Mucosa of descending colon (tissue), 3 donors: Measurements from ENCODE around the gene PSMB4. TPM values are rescaled to one million over a fixed set of nuclear protein-coding genes. Genes with fewer than 3 reads are reported as not detected.
"Not testable (repeated sequence)": the region's sequence is repeated elsewhere in the genome, so short reads cannot be mapped to it uniquely, and the experiment has no call there.

ENCODE experiments used
- ATAC-seq: fragments of 200-7000 bp; cut with Tn5 transposase; one replicate; pipeline ENCODE4 v1.9.1; 2020; ENCODE audit warnings: mild to moderate bottlenecking, moderate library complexity
- DNase-seq, 3 donors: peaks; one replicate each; pipeline ENCODE4 v3.0.0-alpha.2; 2020
- H3K36me3 ChIP-seq: fragments of 200-600 bp; one replicate; pipeline ENCODE4 v1.8.0; 2021; ENCODE audit warnings: low read depth, mild to moderate bottlenecking
- H3K4me1 ChIP-seq: fragments of 200-600 bp; one replicate; pipeline ENCODE4 v1.8.0; 2021; ENCODE audit warnings: low read depth, mild to moderate bottlenecking
- H3K4me3 ChIP-seq: fragments of 200-600 bp; one replicate; pipeline ENCODE4 v1.8.0; 2021; ENCODE audit warnings: mild to moderate bottlenecking
- H3K9me3 ChIP-seq: fragments of 200-600 bp; one replicate; pipeline ENCODE4 v1.8.0; 2021; ENCODE audit warnings: mild to moderate bottlenecking
- intact Hi-C, 2 donors: fragments of 100-400 bp; cut with DNase I in 1 of 2; cut with micrococcal nuclease in 1 of 2; formaldehyde crosslinking; loops; one replicate each; pipeline versions ENCODE4 v1.11.0 to v1.11.1; 2022; cut with DNase I, micrococcal nuclease
- total RNA-seq, 3 donors: library from RNA; stranded (reverse); fragmentation: NEBNext Ultra II Directional in 2 of 3; extraction: Animal tissue kit (Norgen Biotek cat#: 25700) in 2 of 3; gene quantifications; one replicate each; pipeline versions ENCODE4 v1.2.1 to v1.2.4, GENCODE V29; 2021 to 2023
- TF ChIP-seq, protein P1 (sequence below): fragments of 200-600 bp; IDR thresholded peaks from one replicate; pipeline ENCODE4 v1.8.0; 2022; ENCODE audit warnings: antibody characterized with exemption, mild to moderate bottlenecking
- donor health status: DM: no; HTN: no; CAD: no; lungs with moderate emphysema.
- donor health status: DM: no; HTN: no; CAD: no.
- donor health status: DM: no; HTN: yes; CAD: no.

Gene PSMB4
- total RNA-seq, 3 donors from 2014 or later = 154 to 213 (median 193) TPM

DNA sequence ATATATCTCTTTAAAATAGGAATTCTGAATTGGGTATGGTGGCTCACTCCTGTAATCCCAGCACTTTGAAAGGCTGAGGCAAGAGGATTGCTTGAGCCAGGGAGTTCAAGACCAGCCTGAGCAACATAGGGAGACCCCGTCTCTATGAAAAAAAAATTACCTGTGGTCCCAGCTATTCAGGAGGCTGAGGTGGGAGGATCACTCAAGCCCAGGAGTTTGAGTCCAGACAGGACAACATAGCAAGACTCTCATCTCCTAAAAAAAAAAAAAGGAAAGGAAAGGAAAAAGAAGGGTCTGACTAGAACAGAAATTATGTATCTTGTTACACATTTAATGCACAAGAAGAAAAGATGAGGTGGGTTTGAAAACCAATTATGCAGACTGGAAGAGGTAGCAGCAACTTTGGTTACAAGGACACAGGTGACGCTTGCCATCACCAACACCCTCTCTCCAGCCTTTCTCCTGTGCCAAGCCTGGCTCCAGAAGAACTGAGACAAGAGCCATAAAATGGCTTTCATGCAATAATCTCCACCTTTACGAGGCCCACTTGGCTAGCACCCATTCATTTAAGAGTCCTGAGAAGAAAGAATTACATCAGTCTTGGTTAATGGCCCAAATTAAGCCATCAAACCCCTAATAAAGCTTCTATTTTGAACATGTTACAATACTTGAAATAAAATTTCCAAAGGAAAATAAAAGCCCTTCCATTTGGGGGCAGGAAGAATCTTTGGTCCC, 22.1 kb upstream of the PSMB4 start:
- H3K4me3 ChIP-seq = no peak overlapping the region

GRCh38 chr1:151384584-151384983, 14.8 kb upstream of the PSMB4 start:
- Histone ChIP-seq H3K4me3 (no peak overlapping the region), H3K36me3 (no peaks in the 10 kb centered on the region), H3K4me1 (no peaks in the 10 kb centered on the region), H3K9me3 (no peaks in the 10 kb centered on the region)
- intact Hi-C loops = no loop called here
- DNase-seq = no peak
- TF ChIP-seq, protein P1, sequence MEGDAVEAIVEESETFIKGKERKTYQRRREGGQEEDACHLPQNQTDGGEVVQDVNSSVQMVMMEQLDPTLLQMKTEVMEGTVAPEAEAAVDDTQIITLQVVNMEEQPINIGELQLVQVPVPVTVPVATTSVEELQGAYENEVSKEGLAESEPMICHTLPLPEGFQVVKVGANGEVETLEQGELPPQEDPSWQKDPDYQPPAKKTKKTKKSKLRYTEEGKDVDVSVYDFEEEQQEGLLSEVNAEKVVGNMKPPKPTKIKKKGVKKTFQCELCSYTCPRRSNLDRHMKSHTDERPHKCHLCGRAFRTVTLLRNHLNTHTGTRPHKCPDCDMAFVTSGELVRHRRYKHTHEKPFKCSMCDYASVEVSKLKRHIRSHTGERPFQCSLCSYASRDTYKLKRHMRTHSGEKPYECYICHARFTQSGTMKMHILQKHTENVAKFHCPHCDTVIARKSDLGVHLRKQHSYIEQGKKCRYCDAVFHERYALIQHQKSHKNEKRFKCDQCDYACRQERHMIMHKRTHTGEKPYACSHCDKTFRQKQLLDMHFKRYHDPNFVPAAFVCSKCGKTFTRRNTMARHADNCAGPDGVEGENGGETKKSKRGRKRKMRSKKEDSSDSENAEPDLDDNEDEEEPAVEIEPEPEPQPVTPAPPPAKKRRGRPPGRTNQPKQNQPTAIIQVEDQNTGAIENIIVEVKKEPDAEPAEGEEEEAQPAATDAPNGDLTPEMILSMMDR = no peak
- ATAC-seq = no peak

More for the DNA sequence above, 22.1 kb upstream of the PSMB4 start:
- TF ChIP-seq, protein P1 = no peak
- Histone ChIP-seq H3K9me3 (no peaks in the 10 kb centered on the region), H3K36me3 (no peaks in the 10 kb centered on the region), H3K4me1 (peaks cover 18% of the 10 kb centered on the region)
- intact Hi-C loops = no loop called here
- peak in 1 of 3 donors; percentile 75 for DNase-seq
- ATAC-seq = peak; percentile 57

- intact Hi-C loops = no loop called here
- Histone ChIP-seq H3K4me3 (no peak overlapping the region), H3K4me1 (no peaks in the 10 kb centered on the region), H3K36me3 (no peaks in the 10 kb centered on the region), H3K9me3 (no peaks in the 10 kb centered on the region)
- no peak for DNase-seq
- TF ChIP-seq, protein P1 = no peak
- no peak for ATAC-seq
These were observed 13.4 kb upstream of the PSMB4 start for GRCh38 chr1:151386002-151386401.

DNA sequence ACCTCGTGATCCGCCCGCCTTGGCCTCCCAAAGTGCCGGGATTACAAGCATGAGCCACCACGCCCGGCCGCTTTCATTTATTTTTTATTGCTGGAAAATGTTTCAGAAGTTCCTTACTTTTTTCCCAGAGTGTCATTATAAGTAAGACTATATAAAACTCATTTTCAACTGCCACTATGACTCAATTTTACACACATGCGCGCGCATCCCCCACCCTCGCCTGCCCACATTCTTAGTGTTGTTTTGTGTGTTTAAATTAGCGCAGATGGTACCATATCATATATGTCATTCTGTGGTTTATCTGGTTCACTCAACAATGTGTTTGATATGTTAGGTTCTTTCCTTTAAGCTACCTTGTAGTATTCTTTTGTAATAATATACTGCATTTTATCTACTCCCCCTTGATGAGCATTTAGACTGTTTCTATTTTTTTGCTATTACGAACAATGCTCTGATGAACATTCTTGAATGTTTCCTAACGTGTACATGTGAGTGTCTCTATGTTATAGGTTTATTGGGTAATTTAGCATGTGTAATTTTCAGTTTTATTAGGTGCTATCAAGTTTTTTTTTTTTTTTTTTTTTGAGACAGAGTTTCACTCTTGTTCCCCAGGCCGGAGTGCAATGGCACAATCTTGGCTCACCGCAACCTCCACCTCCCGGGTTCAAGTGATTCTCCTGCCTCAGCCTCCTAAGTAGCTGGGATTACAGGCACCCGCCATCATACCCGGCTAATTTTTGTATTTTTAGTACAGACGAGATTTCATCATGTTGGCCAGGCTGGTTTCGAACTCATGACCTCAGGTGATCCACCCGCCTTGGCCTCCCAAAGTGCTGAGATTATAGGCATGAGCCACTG, 8.9 kb upstream of the PSMB4 start:
- H3K4me3 ChIP-seq, H3K9me3 ChIP-seq, H3K4me1 ChIP-seq, intact Hi-C loops, H3K36me3 ChIP-seq: not testable (repeated sequence)
- DNase-seq (peak; percentile 77 to 90 (median 84)), ATAC-seq (peak; percentile 83)

DNA sequence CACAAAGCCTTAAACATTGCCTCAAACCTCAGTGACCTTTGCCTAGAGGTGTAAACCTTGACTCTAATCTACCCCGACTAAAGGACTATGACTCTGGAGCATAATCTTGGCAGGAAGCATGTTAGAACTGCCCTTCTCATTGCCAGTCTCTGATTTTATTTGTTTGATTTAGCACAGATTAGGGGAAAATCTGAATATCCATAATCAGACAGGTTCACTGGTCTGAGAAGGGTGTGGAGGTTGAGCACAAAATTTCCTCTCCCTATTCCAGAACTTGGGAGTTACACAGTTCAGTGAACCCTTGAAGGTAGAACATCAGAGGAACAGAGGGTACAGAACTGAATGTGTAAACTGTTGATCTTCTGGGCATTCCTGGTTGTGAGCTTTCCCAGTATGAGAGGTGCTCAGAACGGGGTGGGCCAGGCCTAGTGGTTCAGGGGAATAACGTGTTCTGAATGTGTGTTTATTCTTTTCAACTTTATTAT, 8.3 kb upstream of the PSMB4 start:
- ATAC-seq (peak; percentile 90), DNase-seq (no peak)
- Histone ChIP-seq H3K36me3 (no peaks in the 10 kb centered on the region), H3K4me3 (no peak overlapping the region), H3K9me3 (no peaks in the 10 kb centered on the region), H3K4me1 (peaks cover 3% of the 10 kb centered on the region)
- TF ChIP-seq, protein P1 = no peak
- intact Hi-C loops = no loop called here

DNA sequence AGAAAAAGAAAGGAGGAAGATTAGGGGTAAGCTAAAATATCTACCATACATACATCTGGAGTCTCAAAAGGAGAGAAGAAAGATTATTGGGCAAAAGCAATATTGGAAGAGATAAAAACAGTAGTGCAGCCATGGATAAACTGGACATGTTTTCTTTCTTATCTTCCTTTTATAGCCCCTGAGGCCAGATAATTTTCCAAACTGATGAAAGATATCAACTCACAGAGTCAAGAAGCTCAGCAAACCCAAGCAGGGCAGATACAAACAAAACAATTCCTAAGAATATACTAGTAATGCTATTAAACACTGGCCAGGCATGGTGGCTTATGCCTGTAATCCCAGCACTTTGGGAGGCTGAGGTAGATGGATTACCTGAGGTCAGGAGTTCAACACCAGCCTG, 5.8 kb upstream of the PSMB4 start:
- intact Hi-C loops = no loop called here
- DNase-seq (no peak), ATAC-seq (no peak)

DNA sequence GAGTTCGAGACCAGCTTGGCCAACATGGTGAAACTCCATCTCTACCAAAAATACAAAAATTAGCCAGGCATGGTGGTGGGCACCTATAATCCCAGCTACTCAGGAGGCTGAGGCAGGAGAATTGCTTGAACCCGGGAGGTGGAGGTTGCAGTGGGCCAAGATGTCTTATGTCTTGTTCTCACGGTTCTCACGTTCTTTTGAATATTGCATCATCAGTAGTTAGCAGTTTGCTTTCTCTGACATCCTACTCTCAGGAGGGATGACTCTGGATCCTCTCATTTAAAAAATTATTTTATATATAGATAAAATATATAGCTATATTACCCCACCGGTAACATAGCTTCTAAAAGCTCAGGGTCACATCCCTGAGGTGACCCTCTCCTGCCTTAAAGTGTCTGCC, 3.1 kb upstream of the PSMB4 start:
- ATAC-seq, H3K9me3 ChIP-seq, intact Hi-C loops, H3K4me3 ChIP-seq, H3K36me3 ChIP-seq, DNase-seq: not testable (repeated sequence)
- H3K4me1 ChIP-seq = peaks cover 17% of the 10 kb centered on the region

More for the DNA sequence above, 5.8 kb upstream of the PSMB4 start:
- no peaks in the 10 kb centered on the region for H3K36me3 ChIP-seq
- no peaks in the 10 kb centered on the region for H3K9me3 ChIP-seq
- H3K4me3 ChIP-seq = no peak overlapping the region
- peaks cover 3% of the 10 kb centered on the region for H3K4me1 ChIP-seq
- TF ChIP-seq, protein P1 = no peak
